HepG2 (cell line): ENCODE measurements around the gene ITGA2. TPM values are rescaled to one million over a fixed set of nuclear protein-coding genes. Genes with fewer than 3 reads are reported as not detected.

Experiments used
- ATAC-seq: fragments of 200-7000 bp; cut with Tn5 transposase; 3 replicates; pipeline ENCODE4 v1.9.1; 2020; ENCODE audit warnings: mild to moderate bottlenecking, moderate library complexity
- BruUV-seq: library from RNA; stranded (reverse); fragments of 400-500 nt; replicated peaks from 2 replicates; lab custom pipeline; 2021; lab: Mats Ljungman, UMichigan
- CTCF ChIA-PET: fragments of 300-600 bp; formaldehyde crosslinking; extraction: SDS; loops from one replicate; lab custom pipeline; 2021; ENCODE audit warnings: low total read pairs, inconsistent platforms, low intra/inter-chr PET ratio; lab: Yijun Ruan, JAX
- POLR2A ChIA-PET: fragments of 350-600 bp; sonication (Branson Sonifier 250); formaldehyde crosslinking; loops from one replicate; lab custom pipeline; 2020; ENCODE audit warnings: antibody characterized with exemption, inconsistent platforms; lab: Yijun Ruan, JAX
- DNase-seq: peaks from one replicate; pipeline ENCODE4 v3.0.0-alpha.2; 2015; ENCODE audit warnings: low spot score
- FAIRE-seq: peaks from 3 replicates; lab custom pipeline; 2011; peaks lifted over from hg19 to GRCh38; lab: Jason Lieb, UNC
- H2AFZ ChIP-seq: one replicate; pipeline ENCODE4 v1.6.1; 2011; ENCODE audit warnings: low read length, inconsistent platforms
- H3K27ac ChIP-seq: fragments of 300-600 bp; 3 replicates; pipeline ENCODE4 v1.8.0; 2011; ENCODE audit warnings: mixed run types, mild to moderate bottlenecking, mixed read lengths, low read length, inconsistent platforms; ENCODE audit not compliant: insufficient read depth; ENCODE audit errors: extremely low read length
- H3K27me3 ChIP-seq, 2 experiments: fragments of 200-600 bp in 1 of 2; 2 replicates in 1 of 2; 3 replicates in 1 of 2; pipeline versions ENCODE4 v1.6.0 to v1.8.0; 2011; ENCODE audit warnings: low read length in 2 of 2, mild to moderate bottlenecking in 2 of 2, moderate library complexity in 2 of 2, inconsistent platforms in 1 of 2; ENCODE audit not compliant: insufficient read depth in 2 of 2, control insufficient read depth in 1 of 2
- H3K36me3 ChIP-seq, 2 experiments: fragments of 200-600 bp in 1 of 2; replicated peaks in 1 of 2; 2 replicates in 1 of 2; 3 replicates in 1 of 2; pipeline versions ENCODE4 v1.5.1 to v1.8.0; 2011; ENCODE audit warnings: low read length in 2 of 2, inconsistent platforms in 1 of 2; ENCODE audit not compliant: insufficient read depth in 2 of 2, control insufficient read depth in 1 of 2
- H3K4me1 ChIP-seq: 2 replicates; pipeline ENCODE4 v1.5.1; 2012; ENCODE audit warnings: low read length, inconsistent platforms; ENCODE audit not compliant: insufficient read depth
- H3K4me2 ChIP-seq: 2 replicates; pipeline ENCODE4 v1.6.0; 2011; ENCODE audit warnings: low read depth, low read length, inconsistent platforms
- H3K4me3 ChIP-seq, 3 experiments: fragments of 200-600 bp in 1 of 3; sonication (generic), shearing (Covaris generic) in 1 of 3; replicated peaks in 1 of 3; 2 replicates each; pipeline ENCODE4 v1.5.1; 2011 to 2016; ENCODE audit warnings: low read length in 3 of 3, inconsistent platforms in 2 of 3, low read depth in 2 of 3, mild to moderate bottlenecking in 2 of 3, control low read depth in 1 of 3, mixed read lengths in 1 of 3; ENCODE audit not compliant: insufficient read depth in 1 of 3
- H3K79me2 ChIP-seq: one replicate; pipeline ENCODE4 v1.6.1; 2011; ENCODE audit warnings: low read length, inconsistent platforms; ENCODE audit not compliant: insufficient read depth
- H3K9ac ChIP-seq: 2 replicates; pipeline ENCODE4 v1.6.0; 2011; ENCODE audit warnings: mild to moderate bottlenecking, low read depth, low read length, inconsistent platforms; ENCODE audit not compliant: insufficient read depth
- H3K9me3 ChIP-seq: 2 replicates; pipeline ENCODE4 v1.5.1; 2012; ENCODE audit warnings: mild to moderate bottlenecking, low read length
- H4K20me1 ChIP-seq: 2 replicates; pipeline ENCODE4 v1.6.0; 2011; ENCODE audit warnings: inconsistent platforms, mild to moderate bottlenecking, low read length, moderate library complexity; ENCODE audit not compliant: insufficient read depth
- BCL6 ChIP-seq: IDR thresholded peaks from 2 replicates; pipeline ENCODE4 v1.6.1; 2016; ENCODE audit warnings: missing genetic modification reagents, missing compliant biosample characterization
- EZH2 ChIP-seq: conservative IDR thresholded peaks from 2 replicates; pipeline ENCODE4 v1.6.1; 2012; ENCODE audit warnings: mild to moderate bottlenecking, low read depth, low read length, moderate library complexity
- HMG20A ChIP-seq: IDR thresholded peaks from 2 replicates; pipeline ENCODE4 v1.6.1; 2016; ENCODE audit warnings: borderline replicate concordance
- MEIS1 ChIP-seq: sonication (generic); formaldehyde crosslinking; IDR thresholded peaks from 2 replicates; pipeline ENCODE4 v1.9.0; 2021; ENCODE audit warnings: mild to moderate bottlenecking, missing genetic modification reagents, moderate library complexity, borderline replicate concordance
- MTA1 ChIP-seq: sonication (generic); formaldehyde crosslinking; IDR thresholded peaks from 2 replicates; pipeline ENCODE4 v1.4.0; 2020; ENCODE audit warnings: missing genetic modification reagents, mild to moderate bottlenecking, borderline replicate concordance
- SMYD3 ChIP-seq: sonication (generic); formaldehyde crosslinking; IDR thresholded peaks from 2 replicates; pipeline ENCODE4 v1.8.1; 2023; ENCODE audit warnings: mild to moderate bottlenecking, missing genetic modification reagents
- SRSF4 ChIP-seq: fragments of 200-400 bp; formaldehyde crosslinking; IDR thresholded peaks from one replicate; pipeline ENCODE4 v1.6.1; 2018; ENCODE audit warnings: mild to moderate bottlenecking, low read depth, low read length, moderate library complexity; ENCODE audit not compliant: poor library complexity, severe bottlenecking
- STAG1 ChIP-seq: sonication (generic); formaldehyde crosslinking; IDR thresholded peaks from 2 replicates; pipeline ENCODE4 v1.4.0; 2020; ENCODE audit warnings: missing genetic modification reagents
- TSC22D2 ChIP-seq: sonication (generic); formaldehyde crosslinking; IDR thresholded peaks from 2 replicates; pipeline ENCODE4 v1.5.1; 2020; ENCODE audit warnings: missing genetic modification reagents, mild to moderate bottlenecking, borderline replicate concordance
- ZFP36 ChIP-seq: fragments of 150-350 bp; IDR thresholded peaks from 2 replicates; pipeline ENCODE4 v1.6.1; 2018; ENCODE audit warnings: borderline replicate concordance, low read length, low read depth; ENCODE audit not compliant: partially characterized antibody
- ZFP37 ChIP-seq: sonication (generic); formaldehyde crosslinking; IDR thresholded peaks from 2 replicates; pipeline ENCODE4 v1.4.0; 2020; ENCODE audit warnings: missing genetic modification reagents, borderline replicate concordance
- ZKSCAN1 ChIP-seq: fragments of 150-350 bp; IDR thresholded peaks from 2 replicates; pipeline ENCODE4 v1.6.1; 2014; ENCODE audit warnings: low read length
- ZNF318 ChIP-seq: sonication (generic); formaldehyde crosslinking; IDR thresholded peaks from 2 replicates; pipeline ENCODE4 v1.4.0; 2020; ENCODE audit warnings: mild to moderate bottlenecking, missing genetic modification reagents
- ZNF44 ChIP-seq: sonication (generic); formaldehyde crosslinking; IDR thresholded peaks from 2 replicates; pipeline ENCODE4 v1.5.1; 2020; ENCODE audit warnings: mild to moderate bottlenecking, missing genetic modification reagents
- WGBS: methylation state at CpG from one replicate; pipeline ENCODE4 v1.1.6; 2017; ENCODE audit warnings: low lambda C conversion rate; 5-methylcytosine and 5-hydroxymethylcytosine counted together
- in situ Hi-C: cut with HindIII; loops from 2 replicates; pipeline ENCODE4 v1.10.0; 2017; ENCODE audit warnings: low pct_unique_long_range_greater_than_20kb; ENCODE audit not compliant: extremely low pct_ligation_motif_present
- intact Hi-C: fragments of 100-400 bp; cut with micrococcal nuclease; formaldehyde crosslinking; loops from one replicate; pipeline ENCODE4 v1.10.0; 2022; ENCODE audit not compliant: unreplicated experiment
- polyA plus RNA-seq, 8 experiments: library from polyadenylated mRNA; depleted of rRNA in 3 of 8; stranded (reverse) in 7 of 8; unstranded in 1 of 8; fragments of >200 nt; fragmentation: Illumina TruSeq in 4 of 8; extraction: Trizol in 4 of 8; gene quantifications; 2 replicates each; pipeline versions ENCODE4 v1.2.1 to v1.2.3, GENCODE V29; 2011 to 2016; ENCODE audit warnings: low read depth in 4 of 8, missing spikeins in 1 of 8, mixed read lengths in 1 of 8; ENCODE audit not compliant: insufficient read depth in 1 of 8
- total RNA-seq, 5 experiments: library from RNA; depleted of rRNA; stranded (reverse); fragments of >200 nt; fragmentation: Illumina TruSeq; extraction: Trizol; gene quantifications; 2 replicates each; pipeline ENCODE4 v1.2.3, GENCODE V29; 2016; ENCODE audit warnings: low read depth in 1 of 5

ITGA2 gene
- total and polyA plus RNA-seq, 2 of the 13 experiments (the other 11 are each of a cell fraction or from before 2014, with no cell fraction given): 15.8 to 58.3 TPM

GRCh38 chr5:53039855-53040254 is 50.7 kb downstream of the ITGA2 start:
- H3K4me2 ChIP-seq: no peak overlapping the region
- no peaks in the 10 kb centered on the region; the same call in none of the 2 replicates for H4K20me1 ChIP-seq
- H3K27ac ChIP-seq: no peak overlapping the region
- in situ Hi-C loops (loop anchor here (10.0 kb wide), 1 partner anchor 85 kb away; no protein-coding TSS in a partner anchor), intact Hi-C loops (loop anchor here (10.0 kb wide), 1 partner anchor 55 kb away; no protein-coding TSS in a partner anchor)
- no peak overlapping the region for H3K9ac ChIP-seq
- peaks cover 3 to 49% of the 10 kb centered on the region in 2 experiments; a peak in 4 of 5 replicates for H3K36me3 ChIP-seq
- no peaks in the 10 kb centered on the region for H3K9me3 ChIP-seq
- no peak overlapping the region for H2AFZ ChIP-seq
- FAIRE-seq (no peak), ATAC-seq (no peak), DNase-seq (no peak)
- H3K4me3 ChIP-seq: no peak overlapping the region
- 97% methylated on average over 3 of the region's 3 CpGs for WGBS
- BruUV-seq: no TSS peak
- no peaks in the 10 kb centered on the region for H3K27me3 ChIP-seq
- POLR2A ChIA-PET: no interaction called here
- peaks cover 38% of the 10 kb centered on the region for H3K79me2 ChIP-seq
- CTCF ChIA-PET: no interaction called here
- peaks cover 19% of the 10 kb centered on the region for H3K4me1 ChIP-seq
- TF ChIP-seq ZFP36 (no peak), TSC22D2 (CRISPR knock-in tag) (no peak), BCL6 (no peak), ZNF318 (CRISPR knock-in tag) (no peak), ZNF44 (CRISPR knock-in tag) (no peak), MEIS1 (no peak), SMYD3 (CRISPR knock-in tag) (no peak), ZFP37 (CRISPR knock-in tag) (no peak), SRSF4 (no peak), ZKSCAN1 (no peak), STAG1 (CRISPR knock-in tag) (no peak), MTA1 (no peak), HMG20A (no peak), EZH2 (no peak)
